ENCODE results near the gene CAPN15. TPM values are rescaled to one million over a fixed set of nuclear protein-coding genes. Genes with fewer than 3 reads are reported as not detected.
A peak's percentile ranks its signal among the peaks of the same experiment; 100 is the strongest.
"Not testable (repeated sequence)": the region's sequence is repeated elsewhere in the genome, so short reads cannot be mapped to it uniquely, and the experiment has no call there.

The CAPN15 gene
- total RNA-seq (2021): 71.2 and 76.4 TPM in 2 replicates
- long read RNA-seq, partial matches to known transcripts: 4 of 9 reads
- long read RNA-seq, other reads (novel, unspliced or antisense): 5 of 9 reads

- Histone ChIP-seq H3K4ac (ENCODE audit: low read depth, low read length) (no peak within 1 kb of the TSS), H2AFZ (ENCODE audit: low read length) (no peak within 1 kb of the TSS), H4K8ac (replicated peaks; ENCODE audit: insufficient read length, low read depth, low read length) (no peak within 1 kb of the TSS), H3K4me2 (ENCODE audit: insufficient read depth, insufficient read length, low read length) (peak within 1 kb of the TSS; percentile 80), H3K27me3 (ENCODE audit: insufficient read depth, low read length) (no peaks in the 10 kb centered on the region), H2BK15ac (ENCODE audit: low read depth, low read length) (no peak within 1 kb of the TSS), H4K91ac (ENCODE audit: insufficient read length, low read depth, low read length) (no peak within 1 kb of the TSS), H4K5ac (ENCODE audit: insufficient read length, low read depth, low read length) (no peak within 1 kb of the TSS), H3K23ac (ENCODE audit: insufficient read length, low read depth, low read length) (no peak within 1 kb of the TSS), H3K23me2 (ENCODE audit: insufficient read length, low read depth, low read length, poor library complexity, severe bottlenecking) (peaks cover 13% of the 10 kb centered on the region), H3K18ac (ENCODE audit: insufficient read length, low read depth, low read length) (peak within 1 kb of the TSS; percentile 81), H3K4me1 (ENCODE audit: insufficient read depth, low read length) (no peaks in the 10 kb centered on the region; the same call in 1 of the 2 replicates), H3K56ac (ENCODE audit: insufficient read length, low read depth, low read length) (no peak within 1 kb of the TSS), H2BK5ac (ENCODE audit: insufficient read length, low read length) (no peak within 1 kb of the TSS), H3K14ac (ENCODE audit: insufficient read depth, low read length) (peak within 1 kb of the TSS; percentile 79), H3T11ph (ENCODE audit: low read length) (no peak within 1 kb of the TSS), H2AK5ac (ENCODE audit: insufficient read length, low read length) (no peak within 1 kb of the TSS), H2BK12ac (ENCODE audit: insufficient read length, low read depth, low read length) (no peak within 1 kb of the TSS), H2BK120ac (ENCODE audit: low read depth, low read length, poor library complexity, severe bottlenecking) (no peak within 1 kb of the TSS), H3K27ac (ENCODE audit: insufficient read length, low read depth, low read length) (no peak within 1 kb of the TSS), H2BK20ac (ENCODE audit: low read depth, low read length, poor library complexity, severe bottlenecking) (no peak within 1 kb of the TSS), H3K9ac (ENCODE audit: extremely low read depth, insufficient read length, low read length) (peak within 1 kb of the TSS; percentile 55), H3K79me1 (ENCODE audit: insufficient read depth, low read depth, low read length, poor library complexity, severe bottlenecking) (no peaks in the 10 kb centered on the region), H3K9me3 (ENCODE audit: control insufficient read depth, low read depth, low read length) (no peaks in the 10 kb centered on the region), H3K79me2 (ENCODE audit: insufficient read depth, low read length) (peaks cover 22% of the 10 kb centered on the region; the same call in 1 of the 2 replicates), H4K20me1 (ENCODE audit: control insufficient read depth, insufficient read depth, insufficient read length) (peaks cover 6% of the 10 kb centered on the region)
- H3K27me3 Mint-ChIP-seq (ENCODE audit: low read depth): no peaks in the 10 kb centered on the region; the same call in 1 of the 2 replicates
- no peaks in the 10 kb centered on the region for H3K9me3 Mint-ChIP-seq
- H3K27ac Mint-ChIP-seq: peak within 1 kb of the TSS; percentile 41 to 92 (median 90); a peak in 6 of 7 replicates
- DNase-seq: peak; percentile 79
- WGBS (ENCODE audit: extremely low coverage, insufficient read length, low lambda C conversion rate): no CpG with 5 or more reads among the region's 129 CpGs
- TF ChIP-seq, protein P1, sequence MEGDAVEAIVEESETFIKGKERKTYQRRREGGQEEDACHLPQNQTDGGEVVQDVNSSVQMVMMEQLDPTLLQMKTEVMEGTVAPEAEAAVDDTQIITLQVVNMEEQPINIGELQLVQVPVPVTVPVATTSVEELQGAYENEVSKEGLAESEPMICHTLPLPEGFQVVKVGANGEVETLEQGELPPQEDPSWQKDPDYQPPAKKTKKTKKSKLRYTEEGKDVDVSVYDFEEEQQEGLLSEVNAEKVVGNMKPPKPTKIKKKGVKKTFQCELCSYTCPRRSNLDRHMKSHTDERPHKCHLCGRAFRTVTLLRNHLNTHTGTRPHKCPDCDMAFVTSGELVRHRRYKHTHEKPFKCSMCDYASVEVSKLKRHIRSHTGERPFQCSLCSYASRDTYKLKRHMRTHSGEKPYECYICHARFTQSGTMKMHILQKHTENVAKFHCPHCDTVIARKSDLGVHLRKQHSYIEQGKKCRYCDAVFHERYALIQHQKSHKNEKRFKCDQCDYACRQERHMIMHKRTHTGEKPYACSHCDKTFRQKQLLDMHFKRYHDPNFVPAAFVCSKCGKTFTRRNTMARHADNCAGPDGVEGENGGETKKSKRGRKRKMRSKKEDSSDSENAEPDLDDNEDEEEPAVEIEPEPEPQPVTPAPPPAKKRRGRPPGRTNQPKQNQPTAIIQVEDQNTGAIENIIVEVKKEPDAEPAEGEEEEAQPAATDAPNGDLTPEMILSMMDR (conservative IDR thresholded peaks at IDR 0.05): peak; percentile 45; the same call in 2 of the 3 replicates
- H3K36me3 Mint-ChIP-seq (ENCODE audit: insufficient read depth in 1 of 3, low read depth in 3 of 3): peaks cover 0 to 12% (median 12%) of the 10 kb centered on the region in 3 experiments; a peak in 3 of 7 replicates
- peak within 1 kb of the TSS; percentile 79 to 88 for H3K4me3 Mint-ChIP-seq
- peaks cover 18% of the 10 kb centered on the region in 2 experiments for H3K4me1 Mint-ChIP-seq
These were observed at the start of gene CAPN15 for GRCh38 chr16:527015-527903. TSS of gene CAPN15 (plus strand) at chr16:527712. CDS start at chr16:546839, 19,127 bp downstream.

- not testable (repeated sequence) for H2BK120ac ChIP-seq (ENCODE audit: low read depth, low read length, poor library complexity, severe bottlenecking); H4K91ac ChIP-seq (ENCODE audit: insufficient read length, low read depth, low read length); H3K36me3 Mint-ChIP-seq (ENCODE audit: insufficient read depth in 1 of 3, low read depth in 3 of 3); H4K20me1 ChIP-seq (ENCODE audit: control insufficient read depth, insufficient read depth, insufficient read length); H3K9ac ChIP-seq (ENCODE audit: extremely low read depth, insufficient read length, low read length); H3K14ac ChIP-seq (ENCODE audit: insufficient read depth, low read length); H3K4ac ChIP-seq (ENCODE audit: low read depth, low read length); H3K9me3 Mint-ChIP-seq; H3K79me1 ChIP-seq (ENCODE audit: insufficient read depth, low read depth, low read length, poor library complexity, severe bottlenecking); H3K27me3 ChIP-seq (ENCODE audit: insufficient read depth, low read length); H2BK20ac ChIP-seq (ENCODE audit: low read depth, low read length, poor library complexity, severe bottlenecking); H3K4me1 ChIP-seq (ENCODE audit: insufficient read depth, low read length); H3K4me2 ChIP-seq (ENCODE audit: insufficient read depth, insufficient read length, low read length); H3K18ac ChIP-seq (ENCODE audit: insufficient read length, low read depth, low read length); H3K23me2 ChIP-seq (ENCODE audit: insufficient read length, low read depth, low read length, poor library complexity, severe bottlenecking); H3K9me3 ChIP-seq (ENCODE audit: control insufficient read depth, low read depth, low read length); H2BK12ac ChIP-seq (ENCODE audit: insufficient read length, low read depth, low read length); H2BK15ac ChIP-seq (ENCODE audit: low read depth, low read length); H4K5ac ChIP-seq (ENCODE audit: insufficient read length, low read depth, low read length); H3K56ac ChIP-seq (ENCODE audit: insufficient read length, low read depth, low read length); H2AK5ac ChIP-seq (ENCODE audit: insufficient read length, low read length); H3K4me3 Mint-ChIP-seq; H2BK5ac ChIP-seq (ENCODE audit: insufficient read length, low read length); H3K27ac ChIP-seq (ENCODE audit: insufficient read length, low read depth, low read length); H4K8ac ChIP-seq (replicated peaks; ENCODE audit: insufficient read length, low read depth, low read length); DNase-seq; H3K27me3 Mint-ChIP-seq (ENCODE audit: low read depth); H3K23ac ChIP-seq (ENCODE audit: insufficient read length, low read depth, low read length); H3T11ph ChIP-seq (ENCODE audit: low read length); H3K79me2 ChIP-seq (ENCODE audit: insufficient read depth, low read length); H2AFZ ChIP-seq (ENCODE audit: low read length)
- peaks cover 32 to 37% of the 10 kb centered on the region in 2 experiments for H3K4me1 Mint-ChIP-seq
- H3K27ac Mint-ChIP-seq: 0 out of 7 replicates have a peak overlapping the region, but pooled peaks of 1 of the 3 experiments have one; percentile 40
- no CpG with 5 or more reads among the region's 10 CpGs for WGBS (ENCODE audit: extremely low coverage, insufficient read length, low lambda C conversion rate)
These were observed 49.2 kb upstream of the CAPN15 start for GRCh38 chr16:478287-478686.

All from H9 (cell line).